B cell (primary cell): Measurements from ENCODE around the gene RBFA. TPM values are rescaled to one million over a fixed set of nuclear protein-coding genes. Genes with fewer than 3 reads are reported as not detected.

Experiments
- ATAC-seq: fragments of 200-7000 bp; cut with Tn5 transposase; one replicate; pipeline ENCODE4 v1.10.0; 2021; ENCODE audit warnings: low read depth, mild to moderate bottlenecking, moderate number of reproducible peaks, moderate library complexity
- CTCF ChIA-PET: fragments of 350-600 bp; sonication (Branson Sonifier 250); formaldehyde crosslinking; loops from one replicate; lab custom pipeline; 2021; ENCODE audit warnings: antibody characterized with exemption, inconsistent platforms; lab: Charles Lee
- POLR2A ChIA-PET: fragments of 350-600 bp; sonication (Branson Sonifier 250); formaldehyde crosslinking; loops from one replicate; lab custom pipeline; 2021; ENCODE audit warnings: antibody characterized with exemption; lab: Charles Lee
- DNase-seq: peaks from one replicate; pipeline ENCODE4 v3.0.0; 2013
- H2AFZ ChIP-seq: 2 replicates; pipeline ENCODE4 v1.6.1; 2012; ENCODE audit warnings: mild to moderate bottlenecking, low read depth, low read length; ENCODE audit not compliant: insufficient read depth, poor library complexity, severe bottlenecking
- H3K27ac ChIP-seq, 2 donors: 1 replicate in 1 of 2; 2 replicates in 1 of 2; pipeline ENCODE4 v1.5.1; 2012 to 2013; ENCODE audit warnings: low read length in 2 of 2, mild to moderate bottlenecking in 2 of 2, moderate library complexity in 1 of 2
- H3K27me3 ChIP-seq, 4 experiments: fragments of 200-600 bp in 1 of 4; sonication (generic) in 1 of 4; replicated peaks in 1 of 4; 1 replicate in 2 of 4; 2 replicates in 2 of 4; pipeline versions ENCODE4 v1.6.1 to v1.7.0; 2013 to 2016; ENCODE audit warnings: low read length in 3 of 4, mild to moderate bottlenecking in 2 of 4, mixed read lengths in 1 of 4, moderate library complexity in 1 of 4; ENCODE audit not compliant: insufficient read depth in 4 of 4, control insufficient read depth in 3 of 4; ENCODE audit errors: control extremely low read depth in 1 of 4
- H3K36me3 ChIP-seq, 2 experiments: replicated peaks in 1 of 2; 1 replicate in 1 of 2; 2 replicates in 1 of 2; pipeline versions ENCODE4 v1.6.1 to v1.7.1; 2013; ENCODE audit warnings: low read length in 1 of 2; ENCODE audit not compliant: insufficient read depth in 2 of 2, control insufficient read depth in 1 of 2; ENCODE audit errors: control extremely low read depth in 1 of 2, extremely low read depth in 1 of 2
- H3K4me1 ChIP-seq, 2 donors: fragments of 200-600 bp in 1 of 2; sonication (generic) in 1 of 2; 1 replicate in 1 of 2; 2 replicates in 1 of 2; pipeline versions ENCODE4 v1.5.1 to v1.6.1; 2013 to 2017; ENCODE audit warnings: low read length in 2 of 2; ENCODE audit not compliant: control insufficient read depth in 2 of 2, insufficient read depth in 2 of 2
- H3K4me2 ChIP-seq: replicated peaks from 2 replicates; pipeline ENCODE3; 2012; ENCODE audit warnings: mild to moderate bottlenecking, low read depth, low read length; ENCODE audit not compliant: poor library complexity, severe bottlenecking
- H3K4me3 ChIP-seq, 5 experiments: fragments of 200-600 bp in 1 of 5; sonication (generic) in 1 of 5; 1 replicate in 3 of 5; 2 replicates in 2 of 5; pipeline versions ENCODE4 v1.5.1 to v1.7.0; 2011 to 2016; ENCODE audit warnings: low read length in 4 of 5, mild to moderate bottlenecking in 4 of 5, low read depth in 2 of 5, control low read depth in 1 of 5, moderate library complexity in 1 of 5; ENCODE audit not compliant: insufficient read depth in 1 of 5; ENCODE audit errors: control extremely low read depth in 1 of 5, extremely low read depth in 1 of 5
- H3K79me2 ChIP-seq: fragments of 200-600 bp; sonication (generic); one replicate; pipeline ENCODE4 v1.6.0; 2016; ENCODE audit warnings: low read length; ENCODE audit not compliant: control insufficient read depth, insufficient read depth
- H3K9ac ChIP-seq: fragments of 200-600 bp; sonication (generic); 2 replicates; pipeline ENCODE4 v1.6.1; 2017; ENCODE audit warnings: mild to moderate bottlenecking, low read length, moderate library complexity
- H3K9me3 ChIP-seq, 3 donors: one replicate each; pipeline versions ENCODE4 v1.6.1 to v1.7.1; 2013; ENCODE audit warnings: low read length in 2 of 3; ENCODE audit not compliant: control insufficient read depth in 2 of 3, insufficient read depth in 1 of 3; ENCODE audit errors: control extremely low read depth in 1 of 3
- H4K20me1 ChIP-seq: 2 replicates; pipeline ENCODE4 v1.6.0; 2012; ENCODE audit warnings: mild to moderate bottlenecking, low read length; ENCODE audit not compliant: insufficient read depth, control insufficient read depth, poor library complexity, severe bottlenecking
- H3K27ac Mint-ChIP-seq: one replicate; pipeline ENCODE4 v1.8.0; 2021; ENCODE audit warnings: mixed read lengths
- H3K27me3 Mint-ChIP-seq: one replicate; pipeline ENCODE4 v1.8.0; 2021; ENCODE audit warnings: mixed read lengths
- H3K4me1 Mint-ChIP-seq: one replicate; pipeline ENCODE4 v1.8.0; 2021; ENCODE audit warnings: mixed read lengths
- H3K4me3 Mint-ChIP-seq: one replicate; pipeline ENCODE4 v1.8.0; 2021; ENCODE audit warnings: mixed read lengths
- H3K9me3 Mint-ChIP-seq: one replicate; pipeline ENCODE4 v1.8.0; 2022; ENCODE audit warnings: mixed read lengths; ENCODE audit not compliant: insufficient read depth
- EZH2 ChIP-seq: IDR thresholded peaks from 2 replicates; pipeline ENCODE4 v1.6.1; 2012; ENCODE audit warnings: borderline replicate concordance, low read depth, mild to moderate bottlenecking, moderate library complexity, low read length; ENCODE audit not compliant: insufficient read depth, poor library complexity, severe bottlenecking
- whole genome bisulfite sequencing: methylation state at CpG from one replicate; pipeline ENCODE4 v1.1.5; 2013; ENCODE audit warnings: missing lambda C conversion rate; ENCODE audit not compliant: insufficient coverage; 5-methylcytosine and 5-hydroxymethylcytosine counted together
- intact Hi-C: fragments of 100-400 bp; cut with micrococcal nuclease; formaldehyde crosslinking; loops from one replicate; pipeline ENCODE4 v1.10.0; 2022
- polyA plus RNA-seq: library from polyadenylated mRNA; depleted of rRNA; stranded (reverse); fragments of >200 nt; gene quantifications from 2 replicates; pipeline ENCODE4 v1.2.3, GENCODE V29; 2012
- total RNA-seq, 2 donors: library from RNA; stranded (reverse); fragments of 120-200 nt in 1 of 2; gene quantifications; 1 replicate in 1 of 2; 2 replicates in 1 of 2; pipeline versions ENCODE4 v1.2.3 to v1.2.4, GENCODE V29; 2013 to 2022
- TF ChIP-seq, protein P1 (sequence below): fragments of 200-600 bp; IDR thresholded peaks from one replicate; pipeline ENCODE4 v1.8.0; 2022; ENCODE audit warnings: antibody characterized with exemption, mild to moderate bottlenecking

RBFA gene
- total and polyA plus RNA-seq, 2 donors (not counting 1 experiment from before 2014, with no cell fraction given): 22.0 to 24.2 TPM

DNA sequence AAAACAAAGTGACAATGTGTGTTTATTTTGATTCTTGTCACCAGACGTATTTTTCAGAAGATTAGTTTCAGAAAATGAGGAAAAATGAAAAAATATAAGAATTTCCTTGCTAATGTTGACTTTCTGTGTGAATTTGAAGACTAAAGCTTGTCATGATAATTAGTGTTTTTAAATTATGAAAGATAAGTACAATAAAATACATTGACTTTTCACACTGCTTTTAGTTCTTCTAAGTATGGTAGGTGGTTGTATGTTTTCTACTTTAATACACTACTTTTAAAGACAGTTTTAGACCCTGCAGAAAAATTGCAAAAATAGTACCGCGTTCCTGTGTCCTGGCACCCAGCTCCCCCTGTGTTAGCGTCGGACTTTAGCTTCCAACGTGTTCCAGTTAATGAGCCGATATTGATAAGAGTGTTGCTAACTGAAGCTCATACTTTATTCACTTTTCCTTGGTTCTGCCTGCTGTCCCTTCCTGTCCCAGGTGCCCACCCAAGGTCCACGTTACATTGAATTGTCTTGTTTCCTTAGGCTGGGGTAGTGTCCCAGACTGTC lies 695 bp downstream of the RBFA start:
- H3K4me3 Mint-ChIP-seq: peak overlapping the region; percentile 95
- peak overlapping the region; percentile 61 to 99 (median 85) for H3K4me3 ChIP-seq
- H3K27me3 ChIP-seq: no peaks in the 10 kb centered on the region
- peaks cover 15% of the 10 kb centered on the region for H3K79me2 ChIP-seq
- intact Hi-C loops: loop anchor here (1.0 to 10.0 kb wide), 5 partner anchors 84 to 628 kb away; partner anchors contain the start of genes KCNG2 and SLC66A2
- peaks cover 0 to 5% of the 10 kb centered on the region in 2 experiments for H3K36me3 ChIP-seq
- H3K9me3 Mint-ChIP-seq: no peaks in the 10 kb centered on the region
- POLR2A ChIA-PET: interaction anchor here (2.8 kb wide), 1 partner anchor 84 kb away, joined by 11 read pairs; the partner anchor contains the start of gene SLC66A2
- peaks cover 15 to 20% of the 10 kb centered on the region in 2 donors for H3K4me1 ChIP-seq
- peak overlapping the region; percentile 78 to 93 for H3K27ac ChIP-seq
- peak overlapping the region; percentile 98 for H3K9ac ChIP-seq
- ATAC-seq (no peak), DNase-seq (peak; percentile 22)
- WGBS: 30% methylated on average over 7 of the region's 8 CpGs
- CTCF ChIA-PET: interaction anchor here (0.5 to 0.6 kb wide), 3 partner anchors 39 to 643 kb away, joined by 3 to 4 read pairs (median 4); no protein-coding TSS in a partner anchor
- H3K27ac Mint-ChIP-seq: peak overlapping the region; percentile 97
- H4K20me1 ChIP-seq: no peaks in the 10 kb centered on the region
- TF ChIP-seq, protein P1, sequence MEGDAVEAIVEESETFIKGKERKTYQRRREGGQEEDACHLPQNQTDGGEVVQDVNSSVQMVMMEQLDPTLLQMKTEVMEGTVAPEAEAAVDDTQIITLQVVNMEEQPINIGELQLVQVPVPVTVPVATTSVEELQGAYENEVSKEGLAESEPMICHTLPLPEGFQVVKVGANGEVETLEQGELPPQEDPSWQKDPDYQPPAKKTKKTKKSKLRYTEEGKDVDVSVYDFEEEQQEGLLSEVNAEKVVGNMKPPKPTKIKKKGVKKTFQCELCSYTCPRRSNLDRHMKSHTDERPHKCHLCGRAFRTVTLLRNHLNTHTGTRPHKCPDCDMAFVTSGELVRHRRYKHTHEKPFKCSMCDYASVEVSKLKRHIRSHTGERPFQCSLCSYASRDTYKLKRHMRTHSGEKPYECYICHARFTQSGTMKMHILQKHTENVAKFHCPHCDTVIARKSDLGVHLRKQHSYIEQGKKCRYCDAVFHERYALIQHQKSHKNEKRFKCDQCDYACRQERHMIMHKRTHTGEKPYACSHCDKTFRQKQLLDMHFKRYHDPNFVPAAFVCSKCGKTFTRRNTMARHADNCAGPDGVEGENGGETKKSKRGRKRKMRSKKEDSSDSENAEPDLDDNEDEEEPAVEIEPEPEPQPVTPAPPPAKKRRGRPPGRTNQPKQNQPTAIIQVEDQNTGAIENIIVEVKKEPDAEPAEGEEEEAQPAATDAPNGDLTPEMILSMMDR: no peak
- no peak for TF ChIP-seq EZH2
- peak overlapping the region; percentile 98 for H2AFZ ChIP-seq
- H3K4me1 Mint-ChIP-seq: peaks cover 19% of the 10 kb centered on the region
- no peaks in the 10 kb centered on the region for H3K27me3 Mint-ChIP-seq
- H3K9me3 ChIP-seq: peaks cover 0 to 11% (median 0%) of the 10 kb centered on the region in 3 donors
- H3K4me2 ChIP-seq: peak overlapping the region; percentile 94

DNA sequence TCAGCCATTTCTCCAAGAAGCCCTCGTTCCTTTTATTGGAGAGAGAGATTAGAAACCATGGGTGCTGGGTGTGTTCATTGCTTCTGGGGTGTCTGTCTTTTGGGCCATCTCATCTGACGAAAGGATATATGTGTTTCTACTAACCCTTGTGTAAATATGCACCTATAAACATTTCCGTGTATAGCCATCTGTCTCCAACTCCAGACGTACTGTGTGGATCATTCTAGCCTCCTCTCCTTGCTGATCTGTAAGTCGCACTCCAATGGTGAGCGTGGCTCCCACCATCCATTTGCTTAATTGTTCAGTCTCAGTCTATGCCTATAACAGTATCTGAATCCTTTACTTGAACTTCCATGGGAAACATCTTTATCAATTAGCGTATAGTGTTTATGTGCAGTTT lies 1.8 kb downstream of the RBFA start:
- no peaks in the 10 kb centered on the region for H3K27me3 ChIP-seq
- ChIA-PET CTCF (no interaction called here), POLR2A (no interaction called here)
- TF ChIP-seq EZH2: no peak
- TF ChIP-seq, protein P1: no peak
- no peak overlapping the region for H3K27ac ChIP-seq
- 93% methylated on average over 4 of the region's 7 CpGs for WGBS
- Mint-ChIP-seq H3K27me3 (no peaks in the 10 kb centered on the region), H3K4me1 (peaks cover 19% of the 10 kb centered on the region), H3K27ac (peak overlapping the region; percentile 34), H3K9me3 (no peaks in the 10 kb centered on the region), H3K4me3 (peak overlapping the region; percentile 15)
- peaks cover 15% of the 10 kb centered on the region for H3K79me2 ChIP-seq
- H3K4me3 ChIP-seq: no peak overlapping the region
- H3K4me1 ChIP-seq: peaks cover 15 to 20% of the 10 kb centered on the region in 2 donors
- no peak for DNase-seq
- ATAC-seq: no peak
- H3K9ac ChIP-seq: no peak overlapping the region
- H3K36me3 ChIP-seq: peaks cover 0 to 5% of the 10 kb centered on the region in 2 experiments
- no peak overlapping the region for H2AFZ ChIP-seq
- intact Hi-C loops: loop anchor here (2.0 to 10.0 kb wide), 2 partner anchors 113 to 241 kb away; partner anchors contain the start of gene KCNG2
- H3K9me3 ChIP-seq: peaks cover 0 to 11% (median 0%) of the 10 kb centered on the region in 3 donors
- H3K4me2 ChIP-seq: no peak overlapping the region
- H4K20me1 ChIP-seq: no peaks in the 10 kb centered on the region
